Measurements from ENCODE around the gene CCDC174.

Gene CCDC174

DNA sequence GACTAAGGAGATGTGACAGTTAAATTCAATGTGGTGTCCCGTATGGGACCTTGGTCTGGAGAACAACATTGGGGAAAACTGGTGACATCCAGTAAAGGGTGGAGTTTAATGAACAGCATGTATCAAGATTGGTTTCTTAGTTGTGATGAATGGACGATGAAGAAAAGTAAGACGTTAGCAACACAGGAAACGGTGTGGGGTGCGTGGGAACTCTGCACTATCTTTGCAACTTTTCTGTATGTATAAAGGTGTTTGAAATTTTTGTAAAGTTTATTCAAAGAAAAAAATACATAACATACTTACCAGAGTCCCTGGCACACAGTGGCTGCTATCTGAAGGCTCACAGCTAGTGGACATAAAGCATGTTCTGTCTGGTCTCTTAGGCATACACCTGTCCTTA is 6.1 kb upstream of the CCDC174 start:
- TF ChIP-seq, protein P1, sequence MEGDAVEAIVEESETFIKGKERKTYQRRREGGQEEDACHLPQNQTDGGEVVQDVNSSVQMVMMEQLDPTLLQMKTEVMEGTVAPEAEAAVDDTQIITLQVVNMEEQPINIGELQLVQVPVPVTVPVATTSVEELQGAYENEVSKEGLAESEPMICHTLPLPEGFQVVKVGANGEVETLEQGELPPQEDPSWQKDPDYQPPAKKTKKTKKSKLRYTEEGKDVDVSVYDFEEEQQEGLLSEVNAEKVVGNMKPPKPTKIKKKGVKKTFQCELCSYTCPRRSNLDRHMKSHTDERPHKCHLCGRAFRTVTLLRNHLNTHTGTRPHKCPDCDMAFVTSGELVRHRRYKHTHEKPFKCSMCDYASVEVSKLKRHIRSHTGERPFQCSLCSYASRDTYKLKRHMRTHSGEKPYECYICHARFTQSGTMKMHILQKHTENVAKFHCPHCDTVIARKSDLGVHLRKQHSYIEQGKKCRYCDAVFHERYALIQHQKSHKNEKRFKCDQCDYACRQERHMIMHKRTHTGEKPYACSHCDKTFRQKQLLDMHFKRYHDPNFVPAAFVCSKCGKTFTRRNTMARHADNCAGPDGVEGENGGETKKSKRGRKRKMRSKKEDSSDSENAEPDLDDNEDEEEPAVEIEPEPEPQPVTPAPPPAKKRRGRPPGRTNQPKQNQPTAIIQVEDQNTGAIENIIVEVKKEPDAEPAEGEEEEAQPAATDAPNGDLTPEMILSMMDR (IDR thresholded peaks at IDR 0.05; ENCODE audit: low read depth, low read length) = no peak
- no peak overlapping the region for H3K4me3 ChIP-seq (ENCODE audit: low read depth, low read length)

DNA sequence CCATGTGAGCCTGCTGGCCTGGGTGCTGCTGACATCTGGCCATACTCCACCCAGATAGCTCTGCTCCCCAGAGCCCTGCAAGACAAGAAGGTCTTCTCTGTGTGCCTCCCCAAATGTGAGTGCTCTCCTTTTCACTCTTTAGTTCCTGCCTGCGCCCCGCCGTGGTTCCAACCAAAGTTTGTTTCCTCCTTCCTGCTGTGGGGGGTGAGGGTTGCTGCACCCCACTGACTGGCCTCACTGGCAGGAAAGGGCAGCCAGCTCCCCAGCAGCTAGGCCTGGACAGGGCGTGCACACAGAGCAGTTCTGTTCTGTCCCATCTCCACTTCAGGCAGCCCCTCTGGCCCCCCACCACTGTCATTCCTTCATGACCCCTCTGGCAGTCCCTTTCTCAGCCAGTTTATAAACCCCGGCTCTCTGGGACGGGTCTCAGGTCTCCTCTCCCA is 5.4 kb upstream of the CCDC174 start:
- H3K4me3 ChIP-seq (ENCODE audit: low read depth, low read length) = no peak overlapping the region
- TF ChIP-seq, protein P1 (IDR thresholded peaks at IDR 0.05; ENCODE audit: low read depth, low read length) = no peak

DNA sequence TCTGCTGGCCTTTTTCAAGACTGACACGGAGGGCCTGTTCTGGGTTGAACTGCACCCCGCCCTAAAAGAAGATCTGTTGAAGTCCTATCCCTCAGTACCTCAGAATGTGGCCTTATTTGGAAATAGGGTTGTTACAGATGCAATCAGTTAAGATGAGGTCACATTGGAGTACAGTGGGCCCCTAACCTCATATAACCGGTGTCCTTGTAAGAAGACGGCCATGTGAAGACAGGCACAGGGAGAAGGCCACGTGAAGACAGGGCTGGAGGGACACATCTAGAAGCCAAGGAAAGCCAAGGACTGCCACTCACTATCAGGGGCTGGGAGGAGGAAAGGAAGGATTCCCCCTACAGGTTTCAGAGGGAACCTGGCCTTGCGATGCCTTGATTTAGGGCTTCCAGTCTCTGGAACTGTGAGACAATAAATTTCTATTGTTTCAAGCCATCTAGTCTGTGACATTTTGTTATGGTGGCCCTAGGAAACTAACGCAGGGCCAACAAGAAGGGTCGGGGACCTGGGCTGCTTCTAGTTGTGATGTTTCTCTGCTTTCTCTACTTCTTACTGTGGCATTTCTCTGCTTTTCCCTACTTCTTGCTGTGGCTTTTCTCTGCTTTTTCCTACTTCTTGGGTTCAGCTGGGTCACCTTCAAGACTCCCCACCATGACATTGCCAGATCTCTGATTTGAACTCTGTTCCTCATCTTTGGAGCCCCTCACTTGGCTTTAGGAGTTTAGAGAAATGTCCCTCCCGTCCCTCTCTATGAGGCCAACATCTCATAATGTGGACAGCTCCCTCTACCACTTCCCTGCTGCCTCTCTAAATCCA is 4.8 kb upstream of the CCDC174 start:
- TF ChIP-seq, protein P1 (IDR thresholded peaks at IDR 0.05; ENCODE audit: low read depth, low read length) = no peak
- H3K4me3 ChIP-seq (ENCODE audit: low read depth, low read length) = no peak overlapping the region

DNA sequence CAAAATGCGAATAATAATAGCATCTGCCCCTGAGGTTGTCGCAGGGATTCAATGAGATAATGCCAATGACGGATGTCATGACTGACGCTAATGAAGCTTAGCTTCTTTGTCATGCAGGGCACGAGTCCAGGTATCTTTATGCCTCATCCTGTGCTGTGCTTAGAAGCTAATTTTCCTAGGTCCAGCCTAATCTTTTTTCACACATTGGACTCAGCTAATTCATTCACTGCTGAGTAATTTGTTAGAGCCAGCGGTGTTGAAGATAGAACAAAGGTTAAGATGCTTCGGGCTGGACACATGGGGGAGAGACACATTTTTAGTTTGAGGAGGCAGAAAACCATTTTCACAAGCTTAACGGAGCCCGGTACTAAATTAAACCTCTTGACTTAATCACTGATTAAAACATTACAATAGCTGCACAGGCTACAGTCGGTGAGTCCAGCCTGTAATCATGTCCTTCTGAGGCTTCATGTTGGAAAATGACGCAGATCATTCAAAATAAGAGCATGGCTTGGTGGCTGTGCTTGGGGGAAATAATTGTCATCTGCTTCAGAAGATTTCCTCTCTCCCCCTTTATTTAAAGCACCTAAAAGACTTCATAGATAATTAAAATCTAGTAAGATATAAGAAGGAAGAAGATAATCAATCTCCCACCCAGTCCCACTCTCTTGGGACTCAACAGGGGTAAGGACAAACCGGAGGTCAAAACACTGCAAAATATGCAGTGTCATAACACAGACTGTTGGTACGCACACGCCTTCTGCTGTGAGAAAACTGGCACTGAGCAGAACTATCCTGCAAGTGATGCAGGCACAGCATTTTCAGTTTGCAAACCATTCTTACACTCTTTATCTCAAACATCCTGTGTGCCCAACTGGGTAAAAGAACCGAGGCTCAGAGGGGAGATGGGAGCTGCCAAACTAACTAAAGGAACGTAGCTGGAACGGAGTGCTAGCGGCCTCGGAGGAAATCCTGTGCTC is 3.3 kb upstream of the CCDC174 start:
- no peak overlapping the region for H3K4me3 ChIP-seq (ENCODE audit: low read depth, low read length)
- TF ChIP-seq, protein P1 (IDR thresholded peaks at IDR 0.05; ENCODE audit: low read depth, low read length) = no peak

DNA sequence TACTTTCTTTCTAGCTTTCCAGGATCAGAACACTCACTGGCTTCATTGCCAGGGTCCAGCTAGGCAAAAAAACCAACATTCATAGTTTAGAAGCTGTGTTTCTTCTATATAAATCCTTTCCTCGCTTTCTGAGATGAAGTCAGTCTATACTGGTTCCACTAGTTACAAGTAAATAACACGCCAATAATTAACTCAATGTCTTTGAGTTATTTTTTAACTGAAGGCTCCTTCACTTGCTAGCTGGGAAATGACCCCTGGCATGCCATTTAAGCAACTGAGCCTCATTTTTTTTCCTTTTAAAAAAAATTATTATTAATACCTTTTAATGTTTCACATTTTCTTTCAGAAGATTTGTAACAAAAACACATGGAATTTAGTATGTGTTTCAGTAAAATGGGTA is 2.1 kb upstream of the CCDC174 start:
- TF ChIP-seq, protein P1 (IDR thresholded peaks at IDR 0.05; ENCODE audit: low read depth, low read length) = no peak
- H3K4me3 ChIP-seq (ENCODE audit: low read depth, low read length) = no peak overlapping the region

DNA sequence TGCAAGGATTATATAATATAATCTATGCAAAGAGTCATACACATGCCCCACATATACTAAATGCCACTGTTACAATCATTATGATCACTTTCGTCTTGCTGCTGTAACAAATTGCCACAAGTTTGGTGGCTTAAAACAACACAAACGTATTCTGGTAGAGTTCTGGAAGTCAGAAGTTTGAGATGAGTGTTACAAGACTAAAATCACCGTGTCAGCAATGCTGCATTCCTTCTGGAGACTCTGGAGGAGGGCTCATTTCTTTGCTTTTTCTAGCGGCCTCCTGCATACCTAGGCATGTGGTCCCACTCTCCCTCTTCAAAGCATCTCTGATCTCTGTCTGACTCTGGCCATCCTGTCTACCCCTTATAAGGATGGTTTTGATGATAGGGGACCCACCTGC is 1.4 kb upstream of the CCDC174 start:
- TF ChIP-seq, protein P1 (IDR thresholded peaks at IDR 0.05; ENCODE audit: low read depth, low read length) = no peak
- no peak overlapping the region for H3K4me3 ChIP-seq (ENCODE audit: low read depth, low read length)

DNA sequence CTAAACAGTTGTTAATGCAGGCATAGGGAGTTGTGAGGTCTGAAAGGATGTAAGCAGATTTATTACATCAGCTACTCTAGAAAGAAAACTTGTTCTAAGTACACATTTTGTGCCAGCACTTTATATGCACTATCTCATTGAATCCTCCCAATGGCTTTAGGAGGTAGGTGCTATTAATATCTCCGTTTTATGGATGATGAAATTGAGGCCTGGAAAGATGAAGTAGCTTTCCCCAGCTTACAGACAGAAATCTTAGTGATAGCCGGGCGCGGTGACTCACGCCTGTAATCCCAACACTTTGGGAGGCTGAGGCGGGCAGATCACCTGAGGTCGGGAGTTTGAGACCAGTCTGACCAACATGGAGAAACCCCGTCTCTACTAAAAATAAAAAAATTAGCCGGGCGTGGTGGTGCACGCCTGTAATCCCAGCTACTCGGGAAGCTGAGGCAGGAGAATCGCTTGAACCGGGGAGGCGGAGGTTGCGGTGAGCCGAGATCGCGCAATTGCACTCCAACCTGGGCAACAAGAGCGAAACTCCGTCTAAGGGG is 872 bp downstream of the CCDC174 start:
- peak overlapping the region; percentile 88 for H3K4me3 ChIP-seq (ENCODE audit: low read depth, low read length)

Measured in WI38 (cell line).